Uterus (tissue), 2 donors: ENCODE results near the gene PCP4.

Experiments used
- CTCF ChIP-seq, 4 experiments: fragments of 200-600 bp in 2 of 4; fragments of 450-650 bp in 2 of 4; sonication (generic) in 2 of 4; IDR thresholded peaks; one replicate each; pipeline ENCODE4 v1.5.1; 2016 to 2019; ENCODE audit warnings: antibody characterized with exemption in 4 of 4, mild to moderate bottlenecking in 2 of 4, moderate library complexity in 1 of 4
- POLR2A ChIP-seq, 2 donors: fragments of 450-650 bp; IDR thresholded peaks; one replicate each; pipeline ENCODE4 v1.6.1; 2016; ENCODE audit warnings: antibody characterized with exemption in 2 of 2, mild to moderate bottlenecking in 1 of 2, moderate library complexity in 1 of 2

DNA sequence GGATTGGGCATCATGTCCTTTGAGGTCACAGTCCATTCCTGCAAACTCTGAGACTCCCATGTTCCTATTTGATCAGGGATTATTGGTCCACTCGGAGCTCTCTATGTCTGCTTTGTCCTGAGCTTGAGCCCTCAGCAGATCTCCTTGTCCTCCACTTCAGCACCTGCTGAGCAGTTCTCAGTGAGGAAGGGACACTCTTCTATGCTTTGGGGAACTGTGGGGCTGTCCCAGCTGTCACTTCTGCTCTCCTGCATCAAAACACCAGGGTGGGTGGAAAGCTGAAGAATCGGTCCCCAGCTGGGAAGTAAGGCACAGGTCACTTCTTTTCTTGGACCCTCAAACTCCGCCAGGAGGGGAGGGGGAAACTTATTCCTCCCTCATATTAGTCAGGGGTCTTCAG, 99.5 kb downstream of the PCP4 start:
- TF ChIP-seq CTCF (IDR thresholded peaks at IDR 0.05) (no peak), POLR2A (IDR thresholded peaks at IDR 0.05) (no peak)
